Liver (tissue), 9 donors: Measurements from ENCODE around the gene CASQ1. TPM values are rescaled to one million over a fixed set of nuclear protein-coding genes. Genes with fewer than 3 reads are reported as not detected.

ENCODE experiments used
- DNase-seq: peaks from one replicate; pipeline ENCODE4 v3.0.0-alpha.2; 2017; ENCODE audit warnings: low spot score
- H3K27ac ChIP-seq, 2 donors: one replicate each; pipeline ENCODE4 v1.7.0; 2013; ENCODE audit warnings: inconsistent platforms in 2 of 2, low read length in 2 of 2, control low read depth in 1 of 2, low read depth in 1 of 2, mild to moderate bottlenecking in 1 of 2
- H3K27me3 ChIP-seq, 4 donors: one replicate each; pipeline versions ENCODE4 v1.6.1 to v1.7.0; 2013; ENCODE audit warnings: low read length in 3 of 4, inconsistent platforms in 1 of 4, mild to moderate bottlenecking in 1 of 4, moderate library complexity in 1 of 4; ENCODE audit not compliant: control insufficient read depth in 4 of 4, insufficient read depth in 4 of 4
- H3K36me3 ChIP-seq, 4 donors: one replicate each; pipeline versions ENCODE4 v1.6.1 to v1.7.0; 2013; ENCODE audit warnings: low read length in 3 of 4, mild to moderate bottlenecking in 3 of 4, low read depth in 1 of 4, moderate library complexity in 1 of 4; ENCODE audit not compliant: control insufficient read depth in 4 of 4, insufficient read depth in 3 of 4
- H3K4me1 ChIP-seq, 4 donors: one replicate each; pipeline versions ENCODE4 v1.6.1 to v1.7.0; 2013; ENCODE audit warnings: low read length in 3 of 4, mild to moderate bottlenecking in 3 of 4, moderate library complexity in 1 of 4; ENCODE audit not compliant: control insufficient read depth in 4 of 4, insufficient read depth in 4 of 4
- H3K4me3 ChIP-seq, 3 donors: one replicate each; pipeline versions ENCODE4 v1.6.1 to v1.7.0; 2013; ENCODE audit warnings: low read length in 3 of 3, control low read depth in 1 of 3, low read depth in 1 of 3, mild to moderate bottlenecking in 1 of 3
- H3K9ac ChIP-seq, 2 donors: one replicate each; pipeline ENCODE4 v1.7.0; 2013; ENCODE audit warnings: low read length in 2 of 2, mild to moderate bottlenecking in 2 of 2, moderate library complexity in 2 of 2, control low read depth in 1 of 2, low read depth in 1 of 2
- H3K9me3 ChIP-seq, 4 donors: one replicate each; pipeline versions ENCODE4 v1.6.1 to v1.7.0; 2013; ENCODE audit warnings: low read length in 3 of 4; ENCODE audit not compliant: control insufficient read depth in 4 of 4
- ATF3 ChIP-seq: IDR thresholded peaks from 2 replicates; pipeline ENCODE4 v1.6.1; 2016; ENCODE audit warnings: antibody characterized with exemption
- CTCF ChIP-seq: fragments of 150-350 bp; IDR thresholded peaks from 2 replicates; pipeline ENCODE4 v1.5.1; 2017; ENCODE audit warnings: improper control_type of control experiment, low read depth, low read length; ENCODE audit not compliant: missing input control
- EGR1 ChIP-seq, 2 donors: IDR thresholded peaks; 2 replicates each; pipeline ENCODE4 v1.6.1; 2016 to 2018; ENCODE audit warnings: antibody characterized with exemption in 2 of 2, low read depth in 2 of 2
- FOXA1 ChIP-seq: IDR thresholded peaks from 2 replicates; pipeline ENCODE4 v1.6.1; 2016; ENCODE audit warnings: antibody characterized with exemption
- FOXA2 ChIP-seq: IDR thresholded peaks from 2 replicates; pipeline ENCODE4 v1.6.1; 2016; ENCODE audit warnings: antibody characterized with exemption
- GABPA ChIP-seq, 2 donors: IDR thresholded peaks in 1 of 2; conservative IDR thresholded peaks in 1 of 2; 2 replicates each; pipeline ENCODE4 v1.6.1; 2016; ENCODE audit warnings: antibody characterized with exemption in 2 of 2, mild to moderate bottlenecking in 1 of 2, moderate library complexity in 1 of 2
- HNF4A ChIP-seq, 2 donors: conservative IDR thresholded peaks; 2 replicates each; pipeline ENCODE4 v1.6.1; 2016; ENCODE audit warnings: antibody characterized with exemption in 2 of 2, mild to moderate bottlenecking in 2 of 2
- HNF4G ChIP-seq: IDR thresholded peaks from 2 replicates; pipeline ENCODE4 v1.6.1; 2016; ENCODE audit warnings: antibody characterized with exemption
- JUND ChIP-seq, 2 donors: IDR thresholded peaks; 2 replicates each; pipeline ENCODE4 v1.6.1; 2016; ENCODE audit warnings: antibody characterized with exemption in 2 of 2
- MAX ChIP-seq: IDR thresholded peaks from 2 replicates; pipeline ENCODE4 v1.6.1; 2016; ENCODE audit warnings: antibody characterized with exemption
- NR2F2 ChIP-seq: IDR thresholded peaks from 2 replicates; pipeline ENCODE4 v1.6.1; 2016; ENCODE audit warnings: antibody characterized with exemption
- RAD21 ChIP-seq, 2 donors: IDR thresholded peaks; 2 replicates each; pipeline ENCODE4 v1.6.1; 2016; ENCODE audit warnings: antibody characterized with exemption in 2 of 2, mild to moderate bottlenecking in 2 of 2
- REST ChIP-seq: IDR thresholded peaks from 2 replicates; pipeline ENCODE4 v1.6.1; 2016; ENCODE audit warnings: antibody characterized with exemption, mild to moderate bottlenecking
- RXRA ChIP-seq, 2 donors: IDR thresholded peaks; 2 replicates each; pipeline ENCODE4 v1.6.1; 2017 to 2018; ENCODE audit warnings: antibody characterized with exemption in 2 of 2, mild to moderate bottlenecking in 1 of 2
- SP1 ChIP-seq: IDR thresholded peaks from 2 replicates; pipeline ENCODE4 v1.6.1; 2018; ENCODE audit warnings: antibody characterized with exemption, mild to moderate bottlenecking
- TAF1 ChIP-seq: conservative IDR thresholded peaks from 2 replicates; pipeline ENCODE4 v1.6.1; 2016; ENCODE audit warnings: antibody characterized with exemption, mild to moderate bottlenecking
- YY1 ChIP-seq: IDR thresholded peaks from 2 replicates; pipeline ENCODE4 v1.6.1; 2016; ENCODE audit warnings: antibody characterized with exemption, mild to moderate bottlenecking
- WGBS: extraction: QIAGEN DNeasy Blood & Tissue Kit; methylation state at CpG from one replicate; pipeline ENCODE4 v1.1.7; 2013; 5-methylcytosine and 5-hydroxymethylcytosine counted together
- polyA plus RNA-seq, 2 donors: library from polyadenylated mRNA; stranded (reverse) in 1 of 2; unstranded in 1 of 2; fragments of 200-250 nt in 1 of 2; fragments of >200 nt in 1 of 2; fragmentation: Nextera tagmentation in 1 of 2; extraction: Ambion mirVana in 1 of 2; gene quantifications; one replicate each; pipeline versions ENCODE4 v1.2.1 to v1.2.3, GENCODE V29; 2013 to 2015
- total RNA-seq, 2 donors: library from RNA; depleted of rRNA; stranded (reverse); fragments of >200 nt; gene quantifications; one replicate each; pipeline ENCODE4 v1.2.3, GENCODE V29; 2014
- TF ChIP-seq, protein P1 (sequence below): IDR thresholded peaks from 2 replicates; pipeline ENCODE4 v1.6.1; 2016; ENCODE audit warnings: antibody characterized with exemption
- donor health status: healthy.
- donor health status: healthy.
- donor health status: healthy.
- donor health status: healthy.
- donor health status: healthy.

Gene CASQ1
- total RNA-seq = not detected
- not detected for polyA plus RNA-seq

- H3K9ac ChIP-seq = no peak within 1 kb of the TSS
- H3K36me3 ChIP-seq = no peaks in the 10 kb centered on the region
- no peaks in the 10 kb centered on the region for H3K9me3 ChIP-seq
- DNase-seq = no peak
- H3K4me3 ChIP-seq = no peak within 1 kb of the TSS
- no peak within 1 kb of the TSS for H3K27ac ChIP-seq
- H3K4me1 ChIP-seq = peaks cover 2 to 7% (median 5%) of the 10 kb centered on the region in 4 donors
- 77% methylated on average over 15 of the region's 15 CpGs for WGBS
- no peaks in the 10 kb centered on the region for H3K27me3 ChIP-seq
- TF ChIP-seq ATF3 (no peak), FOXA2 (no peak), JUND (IDR thresholded peaks at IDR 0.05) (no peak), CTCF (no peak), YY1 (no peak), MAX (no peak), SP1 (no peak), REST (no peak), RXRA (IDR thresholded peaks at IDR 0.05) (no peak), HNF4A (conservative IDR thresholded peaks at IDR 0.05) (no peak), NR2F2 (no peak), HNF4G (no peak), EGR1 (IDR thresholded peaks at IDR 0.05; ENCODE audit: low read depth in 2 of 2) (no peak), RAD21 (IDR thresholded peaks at IDR 0.05) (no peak), GABPA (IDR thresholded peaks at IDR 0.05 in 1 of 2, conservative IDR thresholded peaks at IDR 0.05 in 1 of 2) (no peak), FOXA1 (no peak), TAF1 (no peak)
- TF ChIP-seq, protein P1, sequence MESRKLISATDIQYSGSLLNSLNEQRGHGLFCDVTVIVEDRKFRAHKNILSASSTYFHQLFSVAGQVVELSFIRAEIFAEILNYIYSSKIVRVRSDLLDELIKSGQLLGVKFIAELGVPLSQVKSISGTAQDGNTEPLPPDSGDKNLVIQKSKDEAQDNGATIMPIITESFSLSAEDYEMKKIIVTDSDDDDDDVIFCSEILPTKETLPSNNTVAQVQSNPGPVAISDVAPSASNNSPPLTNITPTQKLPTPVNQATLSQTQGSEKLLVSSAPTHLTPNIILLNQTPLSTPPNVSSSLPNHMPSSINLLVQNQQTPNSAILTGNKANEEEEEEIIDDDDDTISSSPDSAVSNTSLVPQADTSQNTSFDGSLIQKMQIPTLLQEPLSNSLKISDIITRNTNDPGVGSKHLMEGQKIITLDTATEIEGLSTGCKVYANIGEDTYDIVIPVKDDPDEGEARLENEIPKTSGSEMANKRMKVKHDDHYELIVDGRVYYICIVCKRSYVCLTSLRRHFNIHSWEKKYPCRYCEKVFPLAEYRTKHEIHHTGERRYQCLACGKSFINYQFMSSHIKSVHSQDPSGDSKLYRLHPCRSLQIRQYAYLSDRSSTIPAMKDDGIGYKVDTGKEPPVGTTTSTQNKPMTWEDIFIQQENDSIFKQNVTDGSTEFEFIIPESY = no peak
Measured at GRCh38 chr1:160189649-160190625, at the start of gene CASQ1. TSS of gene CASQ1 (plus strand) at chr1:160190575. CDS start at chr1:160190752, 177 bp downstream.
